H9 (cell line): ENCODE results near the gene ASTN1. TPM values are rescaled to one million over a fixed set of nuclear protein-coding genes. Genes with fewer than 3 reads are reported as not detected.

Experiments used
- DNase-seq: peaks from one replicate; pipeline ENCODE4 v3.0.0-alpha.2; 2017
- H2AFZ ChIP-seq: one replicate; pipeline ENCODE4 v1.6.1; 2013; ENCODE audit warnings: mild to moderate bottlenecking, low read length, control low read depth, moderate library complexity
- H2AK5ac ChIP-seq: 2 replicates; pipeline ENCODE4 v1.6.1; 2013; ENCODE audit warnings: low read length, control low read depth, mixed read lengths; ENCODE audit not compliant: insufficient read length
- H2BK120ac ChIP-seq: one replicate; pipeline ENCODE4 v1.6.1; 2013; ENCODE audit warnings: low read depth, mild to moderate bottlenecking, low read length, control low read depth, inconsistent platforms; ENCODE audit not compliant: poor library complexity, severe bottlenecking
- H2BK12ac ChIP-seq: 2 replicates; pipeline ENCODE4 v1.6.1; 2013; ENCODE audit warnings: low read length, control low read depth, mixed read lengths, low read depth; ENCODE audit not compliant: insufficient read length
- H2BK15ac ChIP-seq: 2 replicates; pipeline ENCODE4 v1.6.1; 2013; ENCODE audit warnings: low read depth, low read length, control low read depth
- H2BK20ac ChIP-seq: one replicate; pipeline ENCODE4 v1.6.1; 2013; ENCODE audit warnings: low read depth, mild to moderate bottlenecking, low read length, control low read depth, inconsistent platforms; ENCODE audit not compliant: poor library complexity, severe bottlenecking
- H2BK5ac ChIP-seq: 2 replicates; pipeline ENCODE4 v1.6.1; 2013; ENCODE audit warnings: low read length, control low read depth, mixed read lengths; ENCODE audit not compliant: insufficient read length
- H3K14ac ChIP-seq: 2 replicates; pipeline ENCODE4 v1.6.1; 2013; ENCODE audit warnings: low read length, control low read depth; ENCODE audit not compliant: insufficient read depth
- H3K18ac ChIP-seq: 2 replicates; pipeline ENCODE4 v1.6.1; 2013; ENCODE audit warnings: low read depth, mild to moderate bottlenecking, mixed read lengths, low read length, control low read depth; ENCODE audit not compliant: insufficient read length
- H3K23ac ChIP-seq: 2 replicates; pipeline ENCODE4 v1.6.1; 2013; ENCODE audit warnings: low read length, control low read depth, mixed read lengths, low read depth; ENCODE audit not compliant: insufficient read length
- H3K23me2 ChIP-seq: 2 replicates; pipeline ENCODE4 v1.6.1; 2013; ENCODE audit warnings: low read depth, mild to moderate bottlenecking, mixed read lengths, low read length, control low read depth; ENCODE audit not compliant: insufficient read length, poor library complexity, severe bottlenecking
- H3K27ac ChIP-seq: 2 replicates; pipeline ENCODE4 v1.5.1; 2013; ENCODE audit warnings: low read length, control low read depth, mixed read lengths, low read depth; ENCODE audit not compliant: insufficient read length
- H3K27me3 ChIP-seq: 2 replicates; pipeline ENCODE4 v1.6.1; 2013; ENCODE audit warnings: low read length, control low read depth, inconsistent platforms; ENCODE audit not compliant: insufficient read depth
- H3K4ac ChIP-seq: 2 replicates; pipeline ENCODE4 v1.6.1; 2013; ENCODE audit warnings: low read depth, mild to moderate bottlenecking, control low read depth, inconsistent platforms, low read length, moderate library complexity
- H3K4me1 ChIP-seq: 2 replicates; pipeline ENCODE4 v1.6.1; 2013; ENCODE audit warnings: low read length, control low read depth, inconsistent platforms; ENCODE audit not compliant: insufficient read depth
- H3K4me2 ChIP-seq: 2 replicates; pipeline ENCODE4 v1.6.1; 2013; ENCODE audit warnings: low read length, control low read depth, mixed read lengths; ENCODE audit not compliant: insufficient read length, insufficient read depth
- H3K56ac ChIP-seq: 2 replicates; pipeline ENCODE4 v1.6.1; 2013; ENCODE audit warnings: low read depth, mild to moderate bottlenecking, mixed read lengths, low read length, control low read depth; ENCODE audit not compliant: insufficient read length
- H3K79me1 ChIP-seq: 2 replicates; pipeline ENCODE4 v1.6.1; 2013; ENCODE audit warnings: low read depth, mild to moderate bottlenecking, moderate library complexity, low read length, control low read depth, inconsistent platforms; ENCODE audit not compliant: insufficient read depth, poor library complexity, severe bottlenecking
- H3K79me2 ChIP-seq: 2 replicates; pipeline ENCODE4 v1.6.1; 2013; ENCODE audit warnings: low read length, control low read depth, inconsistent platforms; ENCODE audit not compliant: insufficient read depth
- H3K9ac ChIP-seq: 2 replicates; pipeline ENCODE4 v1.6.1; 2013; ENCODE audit warnings: low read length, control low read depth, mixed read lengths; ENCODE audit not compliant: insufficient read length; ENCODE audit errors: extremely low read depth
- H3K9me3 ChIP-seq: one replicate; pipeline ENCODE4 v1.6.1; 2013; ENCODE audit warnings: low read depth, low read length, inconsistent platforms; ENCODE audit not compliant: control insufficient read depth
- H3T11ph ChIP-seq: one replicate; pipeline ENCODE4 v1.6.1; 2013; ENCODE audit warnings: mild to moderate bottlenecking, low read length, control low read depth, inconsistent platforms
- H4K20me1 ChIP-seq: one replicate; pipeline ENCODE4 v1.6.1; 2013; ENCODE audit not compliant: control insufficient read depth, insufficient read length, insufficient read depth
- H4K5ac ChIP-seq: 2 replicates; pipeline ENCODE4 v1.6.1; 2013; ENCODE audit warnings: low read depth, mild to moderate bottlenecking, mixed read lengths, low read length, control low read depth; ENCODE audit not compliant: insufficient read length
- H4K8ac ChIP-seq: replicated peaks from 2 replicates; pipeline ENCODE4 v1.6.1; 2013; ENCODE audit warnings: low read length, control low read depth, mixed read lengths, low read depth; ENCODE audit not compliant: insufficient read length
- H4K91ac ChIP-seq: 2 replicates; pipeline ENCODE4 v1.6.1; 2013; ENCODE audit warnings: low read depth, mild to moderate bottlenecking, moderate library complexity, mixed read lengths, low read length, control low read depth; ENCODE audit not compliant: insufficient read length
- H3K27ac Mint-ChIP-seq, 3 experiments: 2 replicates in 2 of 3; 3 replicates in 1 of 3; pipeline ENCODE4 v1.8.0; 2020 to 2021; ENCODE audit warnings: mixed read lengths in 3 of 3, mild to moderate bottlenecking in 1 of 3, moderate library complexity in 1 of 3
- H3K27me3 Mint-ChIP-seq: 2 replicates; pipeline ENCODE4 v1.8.0; 2021; ENCODE audit warnings: low read depth, mild to moderate bottlenecking, moderate library complexity, mixed read lengths
- H3K36me3 Mint-ChIP-seq, 3 experiments: 2 replicates in 2 of 3; 3 replicates in 1 of 3; pipeline ENCODE4 v1.8.0; 2020 to 2021; ENCODE audit warnings: low read depth in 3 of 3, mixed read lengths in 3 of 3; ENCODE audit not compliant: insufficient read depth in 1 of 3
- H3K4me1 Mint-ChIP-seq, 2 experiments: 2 replicates each; pipeline ENCODE4 v1.8.0; 2020; ENCODE audit warnings: mixed read lengths in 2 of 2
- H3K4me3 Mint-ChIP-seq, 2 experiments: 2 replicates in 1 of 2; 3 replicates in 1 of 2; pipeline ENCODE4 v1.8.0; 2020 to 2021; ENCODE audit warnings: mild to moderate bottlenecking in 2 of 2, mixed read lengths in 2 of 2, moderate library complexity in 1 of 2
- H3K9me3 Mint-ChIP-seq, 2 experiments: 2 replicates in 1 of 2; 3 replicates in 1 of 2; pipeline ENCODE4 v1.8.0; 2020; ENCODE audit warnings: mild to moderate bottlenecking in 2 of 2, mixed read lengths in 2 of 2, moderate library complexity in 1 of 2
- WGBS: extraction: QIAGEN DNeasy Blood & Tissue Kit; methylation state at CpG from one replicate; pipeline ENCODE4 v1.1.7; 2013; ENCODE audit warnings: missing lambda C conversion rate, low lambda C conversion rate, mixed read lengths; ENCODE audit not compliant: insufficient read length; ENCODE audit errors: extremely low coverage; 5-methylcytosine and 5-hydroxymethylcytosine counted together
- total RNA-seq: library from RNA; stranded (reverse); gene quantifications from 2 replicates; pipeline ENCODE4 v1.2.1, GENCODE V29; 2021
- TF ChIP-seq, protein P1 (sequence below): fragments of 200-600 bp; sonication (generic); conservative IDR thresholded peaks from 3 replicates; pipeline ENCODE4 v1.8.0; 2021; ENCODE audit warnings: antibody characterized with exemption, mild to moderate bottlenecking

ASTN1 gene
- total RNA-seq, 1 experiment from 2014 or later: 0.98 TPM

DNA sequence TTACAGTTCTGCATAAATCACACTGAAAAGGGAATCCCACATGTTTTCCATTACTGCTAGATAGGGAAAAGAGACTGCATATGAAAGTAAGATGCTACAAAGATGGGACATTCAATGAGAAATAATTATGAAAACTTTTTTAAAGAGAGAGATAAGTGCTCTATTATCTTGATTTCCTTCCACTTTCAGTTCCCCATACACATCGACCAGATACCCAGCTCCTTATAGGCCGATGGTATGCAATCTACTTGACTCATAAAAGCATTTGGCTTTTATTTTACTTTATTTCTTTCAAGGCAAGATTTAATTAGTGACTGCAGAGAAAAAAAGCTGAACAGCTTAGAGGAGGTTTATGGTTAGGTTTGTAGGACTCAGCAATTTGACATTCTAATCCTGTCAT lies 19.3 kb upstream of the ASTN1 start:
- Mint-ChIP-seq H3K4me3 (no peak overlapping the region), H3K27ac (no peak overlapping the region), H3K27me3 (peaks cover 62% of the 10 kb centered on the region), H3K9me3 (peaks cover 0 to 2% of the 10 kb centered on the region in 2 experiments; a peak in 1 of 5 replicates), H3K4me1 (peaks cover 10 to 11% of the 10 kb centered on the region in 2 experiments), H3K36me3 (no peaks in the 10 kb centered on the region)
- H3K23me2 ChIP-seq: peaks cover 6% of the 10 kb centered on the region
- no peaks in the 10 kb centered on the region for H4K20me1 ChIP-seq
- H3K27me3 ChIP-seq: peaks cover 2% of the 10 kb centered on the region; the same call in 1 of the 2 replicates
- H3K14ac ChIP-seq: no peak overlapping the region
- no peak overlapping the region for H3K4me2 ChIP-seq
- H2AFZ ChIP-seq: no peak overlapping the region
- no peaks in the 10 kb centered on the region for H3K9me3 ChIP-seq
- no peak overlapping the region for H2BK5ac ChIP-seq
- H3K23ac ChIP-seq: no peak overlapping the region
- no peak overlapping the region for H3K18ac ChIP-seq
- DNase-seq: no peak
- H3K27ac ChIP-seq: no peak overlapping the region
- H4K5ac ChIP-seq: no peak overlapping the region
- no peaks in the 10 kb centered on the region for H3K79me2 ChIP-seq
- WGBS: no CpG with 5 or more reads among the region's 2 CpGs
- H2BK15ac ChIP-seq: no peak overlapping the region
- H2BK12ac ChIP-seq: no peak overlapping the region
- no peak overlapping the region for H3K4ac ChIP-seq
- H3K79me1 ChIP-seq: no peaks in the 10 kb centered on the region
- H4K8ac ChIP-seq: no peak overlapping the region
- H3K56ac ChIP-seq: no peak overlapping the region
- H2BK20ac ChIP-seq: no peak overlapping the region
- TF ChIP-seq, protein P1, sequence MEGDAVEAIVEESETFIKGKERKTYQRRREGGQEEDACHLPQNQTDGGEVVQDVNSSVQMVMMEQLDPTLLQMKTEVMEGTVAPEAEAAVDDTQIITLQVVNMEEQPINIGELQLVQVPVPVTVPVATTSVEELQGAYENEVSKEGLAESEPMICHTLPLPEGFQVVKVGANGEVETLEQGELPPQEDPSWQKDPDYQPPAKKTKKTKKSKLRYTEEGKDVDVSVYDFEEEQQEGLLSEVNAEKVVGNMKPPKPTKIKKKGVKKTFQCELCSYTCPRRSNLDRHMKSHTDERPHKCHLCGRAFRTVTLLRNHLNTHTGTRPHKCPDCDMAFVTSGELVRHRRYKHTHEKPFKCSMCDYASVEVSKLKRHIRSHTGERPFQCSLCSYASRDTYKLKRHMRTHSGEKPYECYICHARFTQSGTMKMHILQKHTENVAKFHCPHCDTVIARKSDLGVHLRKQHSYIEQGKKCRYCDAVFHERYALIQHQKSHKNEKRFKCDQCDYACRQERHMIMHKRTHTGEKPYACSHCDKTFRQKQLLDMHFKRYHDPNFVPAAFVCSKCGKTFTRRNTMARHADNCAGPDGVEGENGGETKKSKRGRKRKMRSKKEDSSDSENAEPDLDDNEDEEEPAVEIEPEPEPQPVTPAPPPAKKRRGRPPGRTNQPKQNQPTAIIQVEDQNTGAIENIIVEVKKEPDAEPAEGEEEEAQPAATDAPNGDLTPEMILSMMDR: no peak
- H2BK120ac ChIP-seq: no peak overlapping the region
- no peak overlapping the region for H3T11ph ChIP-seq
- no peak overlapping the region for H2AK5ac ChIP-seq
- H3K9ac ChIP-seq: no peak overlapping the region
- H3K4me1 ChIP-seq: no peaks in the 10 kb centered on the region
- no peak overlapping the region for H4K91ac ChIP-seq
